Stimulated activated naive CD8-positive, alpha-beta T cell treated with anti-CD3 and anti-CD28 coated beads, Interleukin-15, Interleukin-2, amounts not matched to agents 100 ng/mL and 50 ng/mL, for 24 hours (primary cell): ENCODE data around the gene TP53AIP1.

Experiments used
- H3K27ac Mint-ChIP-seq: one replicate; pipeline ENCODE4 v1.8.0; 2021; ENCODE audit warnings: mild to moderate bottlenecking, mixed read lengths
- H3K27me3 Mint-ChIP-seq: one replicate; pipeline ENCODE4 v1.8.0; 2021; ENCODE audit warnings: mixed read lengths
- H3K36me3 Mint-ChIP-seq: one replicate; pipeline ENCODE4 v1.8.0; 2021; ENCODE audit warnings: low read depth, mixed read lengths
- H3K4me1 Mint-ChIP-seq: one replicate; pipeline ENCODE4 v1.8.0; 2021; ENCODE audit warnings: low read depth, mixed read lengths
- H3K4me3 Mint-ChIP-seq: one replicate; pipeline ENCODE4 v1.8.0; 2021; ENCODE audit warnings: mild to moderate bottlenecking, mixed read lengths
- H3K9me3 Mint-ChIP-seq: one replicate; pipeline ENCODE4 v1.8.0; 2021; ENCODE audit warnings: mixed read lengths

TP53AIP1 gene, protein sequence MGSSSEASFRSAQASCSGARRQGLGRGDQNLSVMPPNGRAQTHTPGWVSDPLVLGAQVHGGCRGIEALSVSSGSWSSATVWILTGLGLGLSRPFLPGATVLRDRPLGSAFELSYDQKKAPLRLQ

DNA sequence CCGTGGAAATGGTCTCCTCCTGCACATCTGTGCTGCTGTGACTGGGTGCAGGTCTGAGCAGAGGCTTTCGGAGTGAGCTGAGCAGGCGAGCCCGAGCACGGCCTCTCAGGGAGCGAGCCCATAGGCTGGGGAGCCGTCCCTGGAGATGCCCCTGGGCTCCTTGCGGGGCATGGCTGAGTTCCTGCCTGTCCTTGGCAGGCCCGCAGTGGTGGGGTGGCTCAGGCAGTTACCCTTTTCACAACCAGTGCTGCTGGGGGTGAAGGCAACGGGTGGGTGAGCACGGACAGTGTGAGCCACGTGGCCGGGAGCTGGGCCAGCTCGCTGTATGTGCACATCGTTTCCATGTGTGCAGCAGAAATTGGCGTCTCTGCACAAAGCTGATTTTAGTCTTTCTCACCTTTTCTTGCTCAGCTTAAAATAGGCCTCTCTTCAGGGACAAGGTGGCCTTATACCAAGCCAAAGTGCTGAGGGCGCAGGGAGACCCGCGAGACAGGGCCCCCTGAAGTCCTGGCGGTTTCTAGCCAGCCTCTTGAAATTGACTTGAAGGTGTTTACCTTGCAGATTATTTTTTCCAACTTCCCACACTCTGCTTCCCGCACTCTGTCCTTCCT, at the start of gene TP53AIP1:
Gene TP53AIP1 (minus strand): TSS at position 55 of the 611 bp plus-strand sequence. CDS start 5,053 bp downstream, outside the sequence.
- Mint-ChIP-seq H3K27ac (no peak within 1 kb of the TSS), H3K27me3 (no peaks in the 10 kb centered on the region), H3K36me3 (no peaks in the 10 kb centered on the region), H3K9me3 (no peaks in the 10 kb centered on the region), H3K4me3 (no peak within 1 kb of the TSS), H3K4me1 (no peaks in the 10 kb centered on the region)

DNA sequence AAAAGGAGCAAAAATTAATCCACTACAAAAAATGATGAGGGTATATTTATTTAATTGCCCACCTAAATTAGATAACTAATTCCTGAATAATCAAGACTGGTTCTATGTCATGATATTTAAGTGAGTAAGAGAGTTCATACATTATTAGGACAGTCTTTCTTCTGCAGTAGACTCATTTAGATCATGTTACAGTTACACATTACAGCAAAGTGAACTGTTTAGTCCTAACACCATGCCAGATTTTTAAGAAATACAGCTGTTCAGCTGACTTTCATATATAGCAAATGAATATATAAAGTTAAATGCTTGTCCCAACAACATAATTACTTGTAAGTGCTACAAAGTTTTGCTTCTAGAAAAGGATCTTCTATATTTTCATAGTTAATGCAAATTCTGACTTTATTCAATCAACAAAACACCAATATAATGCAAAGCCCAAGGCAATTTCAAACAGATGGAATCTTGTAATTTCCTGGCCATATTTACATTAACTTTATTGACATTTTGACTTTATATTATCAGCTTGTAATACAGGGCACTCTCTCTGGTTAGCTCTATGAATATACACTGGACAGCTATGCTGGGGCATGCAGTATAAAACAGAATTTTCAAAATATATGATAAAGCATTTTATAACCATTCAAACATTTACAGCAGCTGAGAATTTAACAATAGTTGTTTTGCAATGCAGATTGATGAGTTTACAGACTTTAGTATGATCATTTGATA, 45.7 kb upstream of the TP53AIP1 start:
- Mint-ChIP-seq H3K4me1 (no peaks in the 10 kb centered on the region), H3K4me3 (no peak overlapping the region), H3K27ac (no peak overlapping the region), H3K9me3 (peaks cover 5% of the 10 kb centered on the region), H3K27me3 (no peaks in the 10 kb centered on the region), H3K36me3 (peaks cover 5% of the 10 kb centered on the region)

DNA sequence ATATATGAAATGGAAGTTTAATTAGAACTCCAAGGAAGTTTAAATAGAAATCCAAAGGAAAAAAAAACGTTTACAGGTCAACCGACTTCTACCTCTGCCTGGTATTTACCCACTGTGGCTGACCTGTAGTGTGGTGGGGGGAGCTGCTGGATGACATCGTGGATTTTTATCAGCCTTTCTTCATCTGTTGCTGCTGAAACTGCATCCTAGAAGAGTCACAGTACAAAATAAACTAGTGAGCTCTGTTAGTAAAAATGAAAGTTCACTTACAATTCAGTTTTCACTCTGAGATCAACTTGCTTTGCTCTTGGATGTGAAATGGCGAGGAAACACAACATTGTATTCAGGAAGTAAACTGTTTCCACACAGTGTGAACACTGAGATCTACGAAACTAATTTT, 43.2 kb upstream of the TP53AIP1 start:
- Mint-ChIP-seq H3K27me3 (no peaks in the 10 kb centered on the region), H3K4me1 (no peaks in the 10 kb centered on the region), H3K36me3 (peaks cover 5% of the 10 kb centered on the region), H3K27ac (no peak overlapping the region), H3K4me3 (no peak overlapping the region), H3K9me3 (peaks cover 5% of the 10 kb centered on the region)

DNA sequence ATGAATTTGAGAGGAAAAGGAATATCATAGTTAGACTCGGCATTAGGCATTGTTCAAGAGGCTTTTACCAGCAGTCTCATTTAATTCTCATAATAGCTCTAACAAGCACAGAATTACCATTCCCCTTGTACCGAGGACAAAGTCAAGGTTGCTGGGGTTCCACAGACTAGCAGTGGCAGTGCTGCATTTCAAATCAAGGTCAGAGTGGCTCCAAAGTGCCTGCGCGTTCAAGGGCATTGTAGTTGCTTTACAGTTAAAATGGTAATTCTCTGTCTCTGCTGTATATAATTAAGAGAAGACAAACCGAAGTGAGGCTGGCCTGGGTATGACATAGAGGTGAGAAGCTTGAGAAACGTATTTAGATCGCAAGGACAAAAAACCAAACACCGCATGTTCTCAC, 40.4 kb upstream of the TP53AIP1 start:
- no peaks in the 10 kb centered on the region for H3K9me3 Mint-ChIP-seq
- H3K4me3 Mint-ChIP-seq: no peak overlapping the region
- no peak overlapping the region for H3K27ac Mint-ChIP-seq
- H3K4me1 Mint-ChIP-seq: no peaks in the 10 kb centered on the region
- no peaks in the 10 kb centered on the region for H3K27me3 Mint-ChIP-seq
- H3K36me3 Mint-ChIP-seq: no peaks in the 10 kb centered on the region

DNA sequence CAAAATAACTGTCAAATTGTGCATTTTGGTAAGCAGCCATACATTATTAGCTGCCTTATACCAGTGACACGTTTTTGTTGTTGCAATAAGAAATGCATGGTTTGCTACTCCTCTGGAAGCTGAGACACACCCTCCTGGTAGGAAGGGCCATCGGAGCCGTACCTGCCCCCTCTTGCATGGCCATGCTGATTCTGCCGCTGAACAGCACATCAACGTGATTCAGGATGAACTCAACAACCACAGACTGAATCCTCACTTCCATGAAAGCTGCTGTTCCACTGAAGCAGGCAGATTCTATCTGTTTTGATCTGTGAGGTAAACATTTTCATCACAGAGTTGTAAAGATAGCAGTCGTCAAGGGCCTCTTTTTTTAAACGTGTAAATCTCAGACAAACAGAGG, 38.6 kb upstream of the TP53AIP1 start:
- Mint-ChIP-seq H3K9me3 (no peaks in the 10 kb centered on the region), H3K27ac (no peak overlapping the region), H3K4me3 (no peak overlapping the region), H3K36me3 (no peaks in the 10 kb centered on the region), H3K4me1 (no peaks in the 10 kb centered on the region), H3K27me3 (no peaks in the 10 kb centered on the region)

DNA sequence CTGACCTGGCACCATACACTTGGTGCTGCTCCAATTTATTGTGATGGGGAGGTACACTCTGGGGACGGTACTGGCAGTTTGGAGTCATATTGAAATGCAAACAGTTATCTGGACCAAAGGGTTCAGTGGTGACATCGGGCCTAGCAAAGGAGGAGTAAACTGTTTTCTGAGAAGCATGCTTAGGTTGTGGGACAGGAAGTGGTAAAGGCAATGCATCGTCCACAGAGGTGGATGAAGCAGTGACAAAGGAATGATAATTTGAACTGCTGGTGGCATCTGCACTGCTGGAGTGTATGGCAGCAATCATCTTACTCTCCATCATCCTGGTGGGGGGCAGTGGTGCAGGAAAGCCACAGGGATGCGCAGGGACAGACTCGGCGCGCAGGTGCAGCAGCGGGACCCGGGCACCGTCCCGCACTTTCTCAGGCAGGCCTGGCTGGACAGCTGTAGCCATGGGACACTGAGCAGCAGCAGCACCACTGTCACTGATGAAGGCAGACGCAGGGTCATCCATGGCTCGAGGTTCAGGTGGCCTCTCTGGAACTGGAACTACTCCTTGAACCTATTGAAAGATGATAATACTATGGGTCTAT, 28.0 kb upstream of the TP53AIP1 start:
- no peaks in the 10 kb centered on the region for H3K9me3 Mint-ChIP-seq
- H3K36me3 Mint-ChIP-seq: peaks cover 24% of the 10 kb centered on the region
- no peaks in the 10 kb centered on the region for H3K27me3 Mint-ChIP-seq
- H3K27ac Mint-ChIP-seq: no peak overlapping the region
- peaks cover 2% of the 10 kb centered on the region for H3K4me1 Mint-ChIP-seq
- H3K4me3 Mint-ChIP-seq: no peak overlapping the region

DNA sequence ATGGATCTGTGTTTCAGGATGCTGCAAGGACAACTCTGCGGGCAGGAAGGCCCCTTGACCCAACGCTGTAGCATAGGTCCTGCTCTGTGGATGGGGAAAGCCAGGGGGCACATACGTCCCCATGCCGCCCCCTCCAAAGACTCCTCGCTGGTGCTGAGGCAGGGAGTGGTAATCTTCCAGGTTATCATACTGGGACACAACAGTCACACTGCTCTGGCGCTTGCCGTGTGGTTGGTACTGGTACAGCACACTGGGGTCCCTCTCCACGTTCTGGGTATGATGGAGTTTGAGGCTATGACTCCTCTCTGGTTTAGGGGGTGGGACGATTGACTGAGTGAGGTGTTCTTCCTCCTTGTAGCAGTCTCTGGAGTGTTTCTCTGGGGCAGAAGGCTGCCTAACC, 26.2 kb upstream of the TP53AIP1 start:
- no peak overlapping the region for H3K4me3 Mint-ChIP-seq
- H3K27ac Mint-ChIP-seq: no peak overlapping the region
- peaks cover 18% of the 10 kb centered on the region for H3K36me3 Mint-ChIP-seq

DNA sequence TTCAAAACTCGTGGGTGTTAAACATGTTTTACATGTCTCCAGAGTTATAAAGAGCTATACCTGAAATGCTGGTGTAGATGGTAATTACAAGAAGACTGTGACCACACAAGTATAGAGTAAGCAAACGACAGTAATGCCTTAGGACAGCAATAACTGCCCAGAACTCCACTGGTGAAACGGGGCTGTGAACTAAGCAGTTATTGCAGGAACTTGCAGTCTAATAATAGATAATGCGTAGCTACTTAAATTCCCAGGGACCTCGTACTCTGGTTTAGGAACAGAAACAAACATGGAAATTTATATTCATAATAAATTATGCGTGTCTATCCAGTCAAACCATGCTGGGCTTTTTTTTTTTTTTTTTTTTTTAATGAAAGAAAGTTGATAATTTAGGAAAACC, 24.9 kb upstream of the TP53AIP1 start:
- Mint-ChIP-seq H3K27ac (no peak overlapping the region), H3K9me3 (no peaks in the 10 kb centered on the region), H3K27me3 (no peaks in the 10 kb centered on the region), H3K36me3 (peaks cover 12% of the 10 kb centered on the region), H3K4me1 (peaks cover 28% of the 10 kb centered on the region), H3K4me3 (no peak overlapping the region)

More for the DNA sequence above, 26.2 kb upstream of the TP53AIP1 start:
- H3K9me3 Mint-ChIP-seq: no peaks in the 10 kb centered on the region
- H3K4me1 Mint-ChIP-seq: peaks cover 20% of the 10 kb centered on the region
- no peaks in the 10 kb centered on the region for H3K27me3 Mint-ChIP-seq

DNA sequence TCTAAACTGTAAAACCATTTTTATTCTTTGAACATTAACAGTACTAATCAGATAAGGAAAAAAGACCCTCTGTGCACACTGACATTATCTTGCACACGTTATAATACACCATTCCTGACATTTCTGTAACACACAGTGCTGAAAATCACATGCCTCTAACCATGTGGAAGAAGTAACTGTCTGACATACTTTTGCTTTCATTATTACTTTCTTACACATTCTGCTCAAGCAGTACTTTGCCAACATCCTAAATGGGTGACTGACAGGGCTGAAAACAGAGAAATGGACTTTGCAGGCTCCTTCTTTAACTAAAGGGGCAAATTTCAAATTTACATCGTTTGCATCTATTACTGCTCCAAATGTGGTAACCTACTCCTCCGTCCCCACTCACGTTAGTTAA, 22.8 kb upstream of the TP53AIP1 start:
- Mint-ChIP-seq H3K36me3 (peaks cover 6% of the 10 kb centered on the region), H3K4me3 (no peak overlapping the region), H3K27ac (peak overlapping the region; percentile 20), H3K27me3 (no peaks in the 10 kb centered on the region), H3K4me1 (peaks cover 28% of the 10 kb centered on the region), H3K9me3 (no peaks in the 10 kb centered on the region)

DNA sequence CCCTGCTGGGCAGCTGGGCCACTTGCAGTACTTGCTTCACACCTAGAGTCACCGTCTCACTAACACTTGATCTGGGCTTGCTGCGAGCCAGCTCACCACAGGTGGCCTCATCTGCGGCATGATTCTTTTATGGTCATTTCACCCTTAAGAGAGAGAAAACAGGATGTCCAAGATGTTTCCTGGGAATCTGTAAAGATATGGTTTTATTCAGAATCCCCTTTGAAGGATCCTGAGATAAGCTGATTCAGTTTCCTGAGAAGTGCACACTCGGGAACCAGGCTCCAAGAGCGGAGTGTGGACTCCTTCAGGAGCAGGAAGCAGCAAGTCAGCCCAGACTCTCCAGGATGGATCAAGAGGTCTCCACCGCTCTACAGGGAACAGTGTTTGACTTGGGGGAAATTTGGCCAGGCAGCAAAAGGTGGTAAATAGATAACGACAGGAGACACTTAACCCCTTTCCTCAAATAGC, 21.8 kb upstream of the TP53AIP1 start:
- H3K4me3 Mint-ChIP-seq: no peak overlapping the region
- no peaks in the 10 kb centered on the region for H3K9me3 Mint-ChIP-seq

DNA sequence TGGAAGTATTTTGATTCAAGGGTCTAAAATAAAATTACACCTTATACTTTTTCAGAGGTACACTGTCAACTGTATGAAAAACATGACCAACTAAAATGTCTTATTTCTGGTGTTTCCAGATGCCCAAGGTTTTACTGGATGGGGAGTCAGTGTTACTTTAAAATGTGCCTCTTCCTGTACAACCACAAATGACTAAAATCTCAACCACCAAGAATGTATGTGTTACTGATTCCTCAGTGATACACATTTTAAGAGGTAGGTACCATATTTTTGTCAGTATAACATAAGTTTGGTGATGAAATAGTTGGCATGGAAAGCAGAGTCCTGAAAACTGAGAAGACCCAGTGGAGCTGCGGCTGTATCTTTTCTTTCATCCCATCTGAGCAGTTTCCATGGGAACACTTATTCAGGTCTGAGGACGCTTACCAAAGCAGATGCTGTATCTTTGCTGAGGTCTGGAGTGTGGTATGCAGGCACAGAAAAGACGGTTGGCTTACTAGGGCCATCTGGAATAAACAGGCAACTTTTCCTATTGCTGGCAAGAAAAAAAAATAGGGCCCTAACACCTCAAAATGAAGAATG, 21.2 kb upstream of the TP53AIP1 start:
- Mint-ChIP-seq H3K4me1 (peaks cover 28% of the 10 kb centered on the region), H3K4me3 (no peak overlapping the region), H3K9me3 (no peaks in the 10 kb centered on the region), H3K27me3 (no peaks in the 10 kb centered on the region), H3K36me3 (no peaks in the 10 kb centered on the region), H3K27ac (no peak overlapping the region)

More for the DNA sequence above, 21.8 kb upstream of the TP53AIP1 start:
- Mint-ChIP-seq H3K4me1 (peaks cover 28% of the 10 kb centered on the region), H3K27ac (no peak overlapping the region), H3K36me3 (no peaks in the 10 kb centered on the region), H3K27me3 (no peaks in the 10 kb centered on the region)

DNA sequence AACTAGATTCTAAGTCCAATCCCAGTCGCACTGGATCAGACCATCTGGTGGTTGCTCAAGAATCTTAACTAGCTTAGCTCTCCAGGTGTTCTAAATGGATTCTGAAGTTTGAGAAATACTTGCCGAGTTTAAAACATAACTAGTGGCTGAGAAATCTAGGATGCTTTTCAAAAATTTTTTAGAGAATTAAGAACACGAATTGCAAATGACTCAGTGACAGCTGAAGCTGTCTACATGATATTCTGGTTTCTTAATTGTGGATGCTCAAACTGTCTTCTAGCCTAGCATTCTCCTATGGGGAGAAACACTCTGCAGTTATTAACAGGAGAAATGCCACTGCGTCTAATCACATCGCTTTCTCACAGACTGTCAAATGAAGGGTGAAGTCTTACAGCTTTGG, 20.2 kb upstream of the TP53AIP1 start:
- Mint-ChIP-seq H3K4me1 (peaks cover 28% of the 10 kb centered on the region), H3K36me3 (no peaks in the 10 kb centered on the region), H3K4me3 (no peak overlapping the region), H3K27ac (no peak overlapping the region), H3K27me3 (no peaks in the 10 kb centered on the region), H3K9me3 (no peaks in the 10 kb centered on the region)

DNA sequence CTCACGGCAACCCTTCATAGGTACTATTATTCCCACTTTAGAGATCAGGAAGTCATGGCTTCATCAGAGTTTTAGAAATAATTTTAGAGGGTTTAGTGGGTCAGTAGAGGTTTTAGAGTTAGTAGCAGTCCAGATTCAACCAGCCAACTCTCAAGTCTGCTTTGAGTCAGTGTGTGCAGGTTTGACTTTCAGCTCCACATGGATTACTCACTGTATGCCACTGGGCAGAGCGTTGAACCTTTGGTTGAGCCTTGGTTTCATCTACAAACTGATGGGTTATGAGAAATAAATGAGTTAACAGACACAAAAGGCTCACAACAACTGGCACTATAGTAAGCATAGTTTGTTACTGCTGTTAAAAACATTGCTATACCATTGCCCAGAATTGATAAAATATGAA, 19.0 kb upstream of the TP53AIP1 start:
- H3K36me3 Mint-ChIP-seq: no peaks in the 10 kb centered on the region
- H3K4me1 Mint-ChIP-seq: peaks cover 28% of the 10 kb centered on the region
- H3K27ac Mint-ChIP-seq: no peak overlapping the region
- H3K4me3 Mint-ChIP-seq: no peak overlapping the region
- H3K9me3 Mint-ChIP-seq: no peaks in the 10 kb centered on the region
- no peaks in the 10 kb centered on the region for H3K27me3 Mint-ChIP-seq

DNA sequence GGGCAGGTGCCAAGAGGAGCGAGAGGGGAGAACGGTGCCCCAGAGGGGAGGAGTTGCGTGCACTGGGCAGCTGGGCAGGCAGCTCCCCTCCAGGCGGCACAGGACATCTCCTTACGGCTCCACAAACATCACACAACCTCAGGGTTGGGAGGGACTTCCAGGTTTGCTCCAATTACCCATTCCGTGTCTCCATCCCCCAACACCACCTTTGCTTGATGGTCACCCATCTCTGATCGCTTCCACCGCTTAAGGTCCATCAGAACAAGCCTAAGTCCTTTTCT, 14.5 kb upstream of the TP53AIP1 start:
- no peaks in the 10 kb centered on the region for H3K36me3 Mint-ChIP-seq

More for the DNA sequence above, 14.5 kb upstream of the TP53AIP1 start:
- H3K4me3 Mint-ChIP-seq: no peak overlapping the region
- peaks cover 3% of the 10 kb centered on the region for H3K27me3 Mint-ChIP-seq
- H3K9me3 Mint-ChIP-seq: no peaks in the 10 kb centered on the region
- no peak overlapping the region for H3K27ac Mint-ChIP-seq
- peaks cover 3% of the 10 kb centered on the region for H3K4me1 Mint-ChIP-seq
